GM18870 (cell line): ENCODE results near the gene CDHR1.
"Not testable (repeated sequence)": the region's sequence is repeated elsewhere in the genome, so short reads cannot be mapped to it uniquely, and the experiment has no call there.

Experiments
- ATAC-seq: cut with Tn5 transposase; IDR thresholded peaks from one replicate; pipeline ENCODE4 v1.9.1; 2021; ENCODE audit warnings: moderate library complexity; ENCODE audit not compliant: unreplicated experiment

Gene CDHR1

DNA sequence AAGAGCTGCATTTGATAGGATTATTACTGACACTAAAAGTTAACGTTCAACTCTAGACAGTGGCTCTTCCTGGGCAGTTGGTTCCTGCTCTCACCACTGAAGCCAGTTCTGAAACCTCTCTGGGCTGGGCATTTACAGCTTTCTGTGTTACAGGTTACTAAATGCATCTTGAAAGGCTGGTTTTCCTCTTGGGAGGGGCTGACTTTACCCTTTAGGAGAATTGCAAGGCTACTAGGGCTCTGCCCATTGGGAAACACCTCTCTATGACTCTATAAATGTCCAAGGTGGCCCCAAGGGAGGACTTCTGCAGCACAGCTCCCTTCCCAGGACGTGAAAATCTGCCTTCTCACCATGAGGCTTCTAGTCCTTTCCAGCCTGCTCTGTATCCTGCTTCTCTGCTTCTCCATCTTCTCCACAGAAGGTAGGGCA is 20.8 kb upstream of the CDHR1 start, which contains the start of gene GPR15LG:
Gene GPR15LG (plus strand): TSS at position 301 of the 429 bp plus-strand sequence. CDS start 51 bp downstream, at position 352.
- ATAC-seq = peak; percentile 42

GRCh38 chr10:84175436-84175835 is 18.9 kb upstream of the CDHR1 start:
- ATAC-seq = no peak

- ATAC-seq = no peak
Observed at GRCh38 chr10:84176351-84176750, 18.0 kb upstream of the CDHR1 start.

DNA sequence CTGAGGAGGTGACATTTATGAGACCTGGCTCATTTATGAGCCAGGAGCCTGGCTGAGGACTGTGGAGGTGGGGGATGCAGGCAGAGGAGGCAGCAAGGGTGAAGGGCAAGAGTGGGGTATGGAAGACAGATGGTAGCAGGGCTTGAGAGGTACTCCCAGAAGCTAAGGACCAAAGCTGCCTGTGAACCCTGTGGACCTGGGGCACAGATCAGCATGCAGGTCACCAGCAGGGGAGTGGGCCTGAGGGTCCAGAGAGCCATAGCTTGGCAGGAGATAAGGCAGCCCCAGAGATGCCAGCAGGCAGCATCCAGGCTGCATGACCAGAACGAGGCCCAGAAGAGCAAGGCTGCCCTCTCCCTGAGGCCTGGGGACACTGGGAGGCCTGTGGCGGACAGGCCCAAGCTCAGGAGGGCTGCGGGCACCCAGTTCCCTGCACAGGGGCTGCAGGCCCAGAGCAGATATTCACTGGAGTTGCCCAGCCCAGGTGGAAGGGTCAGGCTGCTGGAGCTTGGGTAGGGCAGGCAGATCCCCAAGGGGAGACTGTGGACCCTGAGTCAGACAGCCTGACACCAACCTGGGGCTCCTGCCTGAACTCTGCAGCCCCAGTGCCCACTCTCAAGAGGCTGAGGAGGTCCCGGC is 17.4 kb upstream of the CDHR1 start:
- no peak for ATAC-seq

GRCh38 chr10:84177541-84178141 is 16.7 kb upstream of the CDHR1 start:
- no peak for ATAC-seq

DNA sequence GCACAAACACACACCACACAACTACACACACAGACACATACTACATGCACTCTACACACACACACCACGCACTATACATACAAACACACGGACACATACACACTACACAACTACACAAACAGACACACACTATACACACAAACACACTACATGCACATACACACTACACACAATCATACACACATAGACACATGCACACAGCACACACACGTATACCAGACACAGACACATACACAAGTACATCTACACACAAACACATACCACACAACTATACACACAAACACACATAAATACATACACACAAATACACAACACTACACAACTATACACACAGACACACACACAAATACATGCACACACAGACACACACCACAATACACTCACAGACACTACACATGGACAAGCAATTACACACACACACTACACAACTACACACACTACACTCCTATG is 16.2 kb upstream of the CDHR1 start:
- ATAC-seq = no peak

GRCh38 chr10:84179059-84179710 is 15.2 kb upstream of the CDHR1 start:
- peak; percentile 93 for ATAC-seq

DNA sequence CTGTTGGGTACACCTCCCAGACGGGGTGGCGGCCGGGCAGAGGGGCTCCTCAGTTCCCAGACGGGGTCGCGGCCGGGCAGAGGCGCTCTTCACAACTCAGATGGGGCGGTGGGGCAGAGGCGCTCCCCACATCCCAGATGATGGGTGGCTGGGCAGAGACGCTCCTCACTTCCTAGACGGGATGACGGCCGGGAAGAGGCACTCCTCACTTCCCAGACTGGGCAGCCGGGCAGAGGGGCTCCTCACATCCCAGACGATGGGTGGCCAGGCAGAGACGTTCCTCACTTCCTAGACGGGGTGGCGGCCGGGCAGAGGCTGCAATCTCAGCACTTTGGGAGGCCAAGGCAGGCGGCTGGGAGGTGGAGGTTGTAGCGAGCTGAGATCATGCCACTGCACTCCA is 14.0 kb upstream of the CDHR1 start:
- ATAC-seq = not testable (repeated sequence)

- no peak for ATAC-seq
Observed at GRCh38 chr10:84181631-84182030, 12.7 kb upstream of the CDHR1 start.

DNA sequence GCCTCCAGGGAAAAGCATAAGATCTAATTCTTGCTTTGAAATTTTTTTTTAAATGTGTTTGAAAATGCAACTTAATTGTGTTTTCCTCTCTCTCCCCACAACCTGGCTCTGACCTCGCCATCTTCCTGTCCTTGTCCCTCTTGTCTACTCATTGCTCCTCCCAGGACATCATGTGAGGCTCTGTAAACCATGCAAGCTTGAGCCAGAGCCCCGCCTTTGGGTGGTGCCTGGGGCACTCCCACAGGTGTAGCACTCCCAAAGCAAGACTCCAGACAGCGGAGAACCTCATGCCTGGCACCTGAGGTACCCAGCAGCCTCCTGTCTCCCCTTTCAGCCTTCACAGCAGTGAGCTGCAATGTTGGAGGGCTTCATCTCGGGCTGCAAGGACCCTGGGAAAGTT is 9.8 kb upstream of the CDHR1 start:
- no peak for ATAC-seq

DNA sequence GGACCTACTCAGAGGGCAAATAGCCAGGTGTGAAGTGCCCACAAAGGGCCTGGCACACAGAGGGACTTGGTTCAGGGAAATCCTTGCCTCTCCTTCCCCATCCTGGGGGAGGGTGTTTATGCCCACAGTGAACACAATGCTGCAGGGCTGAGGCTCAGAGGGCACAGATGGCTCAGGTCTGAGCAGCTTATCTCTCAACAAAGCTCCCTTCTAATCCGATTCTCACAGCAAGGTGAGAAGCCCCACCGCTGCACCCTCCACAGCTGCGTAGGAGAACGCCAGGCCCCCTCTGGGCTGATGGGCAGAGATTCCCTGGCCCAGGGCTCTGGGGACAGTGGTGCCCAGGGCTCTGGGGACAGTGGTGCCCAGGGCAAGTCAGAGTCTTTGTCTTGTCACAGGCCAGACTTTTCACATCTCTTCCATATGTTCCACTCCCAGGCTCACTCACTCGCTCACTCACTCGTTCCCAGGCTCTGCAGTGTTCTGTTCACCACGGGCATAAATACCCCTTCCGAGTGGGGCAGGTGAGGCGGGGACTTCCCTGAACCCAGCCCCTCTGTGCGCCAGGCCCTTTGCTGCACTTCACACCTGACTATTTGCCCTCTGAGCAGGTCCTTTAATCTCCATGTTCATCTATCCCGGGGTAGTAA is 8.7 kb upstream of the CDHR1 start:
- no peak for ATAC-seq

- ATAC-seq = no peak
Observed at GRCh38 chr10:84188815-84189214, 5.5 kb upstream of the CDHR1 start.

DNA sequence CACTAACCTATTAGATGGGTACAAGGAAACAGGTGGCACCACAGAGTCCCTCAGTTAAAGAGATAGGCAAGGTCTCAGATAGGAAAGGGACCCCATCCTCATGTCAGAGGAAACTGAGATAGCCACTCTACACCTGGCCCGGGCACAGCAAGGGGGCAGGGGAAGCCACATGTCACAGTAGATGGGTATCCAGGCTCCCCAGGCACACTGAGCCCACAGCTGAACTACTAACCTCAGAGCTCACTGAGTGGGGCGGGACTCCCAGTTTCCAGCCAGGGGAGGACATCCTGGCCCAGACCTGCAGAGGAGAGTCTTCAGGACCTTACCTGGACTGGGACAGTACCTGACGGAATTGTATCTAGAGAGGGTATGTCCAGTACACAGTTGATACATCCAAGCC is 3.7 kb upstream of the CDHR1 start:
- ATAC-seq = no peak

DNA sequence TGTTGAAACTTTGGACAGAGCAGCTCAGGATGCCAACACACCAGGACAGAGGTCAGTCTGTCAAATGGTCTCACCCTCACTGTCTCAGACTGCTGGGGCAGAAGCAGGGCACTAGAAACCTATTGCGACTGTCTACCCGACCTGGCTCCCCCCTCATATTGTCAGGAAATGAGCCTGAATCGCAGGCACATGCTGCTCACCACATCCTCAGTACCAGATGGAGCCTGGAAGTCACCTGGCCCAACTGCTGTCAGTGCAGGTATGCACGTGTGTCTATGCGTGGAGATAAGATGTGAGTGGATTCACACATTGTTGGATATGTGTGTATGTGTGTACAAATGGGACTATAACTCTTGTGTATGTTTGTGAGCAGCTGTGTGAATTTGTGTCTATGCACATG is 3.2 kb upstream of the CDHR1 start:
- no peak for ATAC-seq

GRCh38 chr10:84193327-84193726 is 1.0 kb upstream of the CDHR1 start:
- ATAC-seq = no peak

DNA sequence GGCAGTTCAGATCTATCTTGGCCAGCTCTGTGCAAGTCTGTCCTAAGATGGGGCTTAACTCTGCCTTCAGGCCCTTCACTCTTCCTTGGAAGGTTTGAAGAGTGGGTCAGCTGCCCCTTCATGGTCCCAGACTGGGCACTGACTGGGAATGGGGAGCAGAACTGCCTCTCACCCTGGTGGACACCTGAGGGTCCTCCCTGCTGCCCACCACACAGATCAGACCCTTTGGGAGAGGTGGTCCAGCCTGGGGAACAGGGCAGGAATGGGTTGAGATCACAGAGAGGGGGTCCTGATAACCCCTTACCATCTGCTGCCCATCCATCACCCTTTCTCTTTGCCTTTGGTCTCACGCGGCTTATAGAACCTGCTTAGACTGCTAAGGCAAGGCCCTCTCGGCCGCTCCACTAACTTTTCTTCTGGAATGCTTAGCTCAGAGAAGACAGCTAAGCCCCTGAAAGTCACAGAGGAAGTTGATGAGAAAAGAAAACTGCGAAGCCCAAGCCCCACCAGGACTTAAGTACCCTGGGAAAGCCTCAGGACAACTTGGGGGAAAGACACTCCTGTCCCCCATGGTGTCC is 402 bp upstream of the CDHR1 start:
- ATAC-seq = no peak

DNA sequence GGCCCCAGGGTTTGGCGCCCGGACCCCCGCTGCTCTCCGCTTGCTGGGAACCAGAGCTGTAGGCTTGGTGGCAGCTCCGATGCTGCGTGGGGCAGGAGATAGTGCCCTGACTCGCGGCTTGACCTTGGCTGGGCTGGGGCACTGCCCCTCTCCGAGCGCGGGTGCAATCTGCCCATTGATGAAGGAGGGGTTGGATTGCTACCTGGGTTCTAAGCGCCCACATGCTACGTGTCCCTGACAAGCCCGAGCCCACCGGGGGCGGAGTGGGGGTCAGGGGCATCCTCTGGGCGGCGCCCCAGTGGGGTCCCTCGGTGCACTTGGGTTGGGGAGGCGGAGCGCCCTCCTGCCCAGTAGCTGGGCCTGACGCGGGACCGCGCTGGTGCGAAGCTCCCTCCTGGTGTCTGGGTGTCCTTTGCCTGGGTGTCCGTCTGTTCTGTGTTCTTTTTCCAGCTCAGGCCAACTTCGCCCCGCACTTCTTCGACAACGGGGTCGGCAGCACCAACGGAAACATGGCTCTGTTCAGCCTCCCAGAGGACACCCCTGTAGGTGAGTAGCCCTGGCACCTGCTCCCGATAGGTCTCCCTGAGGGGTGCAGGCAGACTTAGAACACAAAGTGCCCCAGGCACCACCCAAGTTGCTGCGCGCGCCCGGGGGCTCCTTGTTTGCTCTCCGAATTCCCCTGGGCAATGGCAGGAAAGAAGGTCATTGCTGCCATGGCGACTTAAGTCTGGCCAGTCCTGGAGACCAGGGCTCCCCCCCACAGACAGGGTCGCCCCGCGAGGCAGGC is 900 bp downstream of the CDHR1 start:
- ATAC-seq = no peak

GRCh38 chr10:84196083-84196482 is 1.7 kb downstream of the CDHR1 start:
- no peak for ATAC-seq

DNA sequence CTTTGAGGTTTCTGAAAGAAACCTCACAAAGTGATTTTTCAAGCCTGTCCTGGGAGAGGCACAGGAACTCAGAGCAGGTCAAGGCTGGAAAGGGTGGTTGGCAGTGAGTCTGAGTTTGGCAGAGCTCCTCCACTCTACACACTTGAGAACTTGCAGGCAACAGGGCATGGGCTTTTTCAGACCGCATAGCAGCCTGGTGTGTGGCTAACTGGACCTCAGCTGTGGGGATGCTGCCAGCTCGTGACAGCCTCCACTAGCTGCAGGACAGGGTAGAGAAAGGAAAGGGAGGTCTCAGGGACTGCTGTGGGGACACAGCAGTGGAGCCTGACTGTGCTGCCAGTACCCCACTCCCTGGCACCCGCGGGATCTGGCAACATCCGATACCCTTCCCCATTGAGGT is 2.6 kb downstream of the CDHR1 start:
- no peak for ATAC-seq

GRCh38 chr10:84197643-84198042 is 3.3 kb downstream of the CDHR1 start:
- ATAC-seq = no peak
